HG03521 (cell line): ENCODE data around the gene GNAI1.

ENCODE experiments used
- ATAC-seq: cut with Tn5 transposase; IDR thresholded peaks from one replicate; pipeline ENCODE4 v1.9.1; 2021; ENCODE audit warnings: mild to moderate bottlenecking, moderate library complexity; ENCODE audit not compliant: unreplicated experiment

The GNAI1 gene

GRCh38 chr7:80244206-80244916 lies 109.7 kb downstream of the GNAI1 start:
- no peak for ATAC-seq

DNA sequence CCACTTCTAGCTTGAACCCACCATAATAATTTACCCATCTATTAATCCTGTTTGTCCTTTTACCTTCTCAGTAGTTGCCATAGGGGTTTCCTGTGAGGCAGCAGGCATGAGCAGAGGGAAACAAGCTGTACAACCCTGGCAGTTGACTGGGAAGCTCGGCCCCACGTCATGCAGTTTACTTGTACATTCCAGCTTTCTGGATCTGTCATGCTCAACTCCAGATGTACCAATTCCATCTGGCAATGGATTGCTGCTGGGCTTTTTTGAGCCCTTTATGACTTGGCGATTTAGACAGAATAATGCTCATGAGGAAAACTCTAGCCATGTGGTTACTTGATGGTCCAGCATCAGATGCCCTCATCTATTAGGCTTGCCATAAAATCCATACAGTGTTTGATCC lies 112.5 kb downstream of the GNAI1 start:
- ATAC-seq, result no peak

- no peak for ATAC-seq
These were observed 113.3 kb downstream of the GNAI1 start for GRCh38 chr7:80247891-80248290.

- ATAC-seq, result no peak
These were observed 114.6 kb downstream of the GNAI1 start for GRCh38 chr7:80249184-80249583.

DNA sequence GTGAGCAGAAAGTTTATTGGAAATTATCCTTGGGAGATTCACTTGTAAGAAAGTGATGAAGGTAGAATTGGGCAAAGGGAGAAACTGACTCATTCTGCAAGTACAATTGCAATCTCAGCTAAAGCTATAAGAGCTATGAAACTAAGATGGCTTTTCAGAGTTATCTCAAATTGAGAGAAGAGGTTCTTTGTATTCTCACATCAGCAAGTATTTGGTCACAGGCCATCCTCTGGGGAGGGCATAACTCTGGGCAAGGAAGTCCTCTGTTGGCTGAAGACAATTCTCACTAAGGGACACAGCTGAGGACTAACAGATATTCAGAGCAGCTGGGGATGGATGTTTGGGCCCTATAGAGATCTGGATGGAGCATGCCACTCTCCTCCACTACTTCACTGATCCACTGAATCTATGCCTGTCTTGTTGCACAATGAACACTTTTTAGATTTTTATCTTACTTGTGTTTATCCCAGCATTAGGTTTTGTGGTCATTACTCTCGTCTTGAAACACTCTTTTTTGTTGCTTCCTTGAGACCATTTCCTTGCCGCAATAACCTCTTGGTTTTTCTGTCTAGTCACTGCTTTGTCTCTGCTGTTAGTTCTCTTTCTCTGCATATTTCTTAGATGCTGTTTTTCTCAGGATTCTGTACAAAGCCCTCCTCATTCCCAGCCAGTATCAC lies 115.1 kb downstream of the GNAI1 start:
- ATAC-seq, result no peak

GRCh38 chr7:80253237-80253636 lies 118.6 kb downstream of the GNAI1 start:
- no peak for ATAC-seq

GRCh38 chr7:80253653-80254052 lies 119.0 kb downstream of the GNAI1 start:
- ATAC-seq, result no peak

GRCh38 chr7:80255656-80256055 lies 121.0 kb downstream of the GNAI1 start:
- no peak for ATAC-seq

GRCh38 chr7:80257756-80258155 lies 123.1 kb downstream of the GNAI1 start:
- ATAC-seq, result no peak

DNA sequence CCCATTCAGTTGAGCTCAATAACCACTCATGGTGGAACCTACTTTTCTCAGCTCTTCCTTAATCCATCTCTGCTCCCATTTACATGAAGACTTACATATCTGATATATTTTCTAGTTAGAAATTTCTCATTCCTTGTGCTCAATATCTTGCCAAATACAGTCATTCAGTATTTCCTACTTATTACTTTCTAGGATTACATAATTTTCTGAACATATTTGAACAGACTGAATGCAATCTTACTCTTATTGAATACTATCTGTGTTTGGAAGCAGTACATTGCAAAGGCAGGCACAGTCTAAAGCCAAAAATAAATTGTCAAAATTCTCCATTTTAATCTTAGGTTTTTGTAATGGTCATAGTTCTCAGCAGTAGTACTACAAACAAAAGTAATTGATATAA lies 126.0 kb downstream of the GNAI1 start:
- ATAC-seq, result no peak

DNA sequence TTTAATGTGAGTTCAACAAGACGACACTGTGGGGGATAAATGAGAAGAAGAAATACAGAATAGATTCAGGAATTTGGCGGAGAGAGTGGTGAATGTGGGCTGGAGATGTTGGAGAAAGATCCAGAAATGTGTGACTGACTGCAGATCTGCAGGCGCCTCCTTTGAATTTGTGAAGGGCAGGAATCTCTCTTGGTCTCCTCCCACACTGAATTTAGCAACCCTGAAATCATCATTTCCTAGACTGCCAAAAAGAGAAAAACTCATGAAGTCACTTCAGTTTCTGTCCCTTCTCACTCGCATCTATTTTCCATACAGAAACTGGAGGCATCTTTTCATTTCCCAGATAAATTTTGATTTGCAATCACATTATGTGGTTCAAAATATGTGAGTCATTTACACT lies 128.7 kb downstream of the GNAI1 start:
- no peak for ATAC-seq

- ATAC-seq, result no peak
These were observed 129.2 kb downstream of the GNAI1 start for GRCh38 chr7:80263821-80264220.

GRCh38 chr7:80264769-80265495 lies 130.3 kb downstream of the GNAI1 start:
- ATAC-seq, result no peak

- no peak for ATAC-seq
These were observed 138.1 kb downstream of the GNAI1 start for GRCh38 chr7:80272560-80273239.

DNA sequence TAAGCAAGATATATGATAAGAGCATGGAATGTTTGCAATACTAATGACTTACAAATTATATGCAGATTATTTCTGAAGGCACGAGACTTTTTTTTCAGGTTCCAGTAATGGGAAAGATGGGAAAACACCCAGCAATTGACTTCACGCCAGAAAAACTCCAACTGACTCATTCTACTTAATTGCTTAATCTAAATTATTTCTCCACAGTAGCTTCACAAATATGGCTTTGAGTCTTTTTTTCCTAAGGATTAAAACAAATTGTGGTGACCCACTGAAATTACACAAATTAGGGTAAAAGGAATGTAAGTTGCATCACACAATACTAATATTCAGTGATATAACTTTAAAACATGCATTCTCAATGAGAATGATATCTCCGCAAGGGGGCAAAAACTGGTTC lies 138.7 kb downstream of the GNAI1 start:
- ATAC-seq, result no peak

DNA sequence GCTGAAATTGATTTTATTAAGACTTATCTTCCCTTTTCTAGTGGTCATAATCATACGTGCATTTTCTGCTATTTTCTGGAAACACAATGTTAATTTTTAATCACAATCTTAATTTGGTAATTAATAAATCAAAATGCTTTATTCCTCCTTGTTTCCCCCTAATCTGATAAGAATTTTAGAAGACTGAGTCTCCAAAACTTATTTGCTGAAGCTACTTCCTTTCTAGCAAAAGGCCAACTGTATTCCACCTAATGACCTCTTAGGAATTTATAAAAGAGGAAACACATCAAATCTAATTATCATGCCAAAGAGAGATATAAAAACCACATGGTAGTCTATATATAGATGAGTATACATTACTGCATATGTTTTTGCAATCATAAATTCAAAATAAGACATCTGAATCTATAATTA lies 140.6 kb downstream of the GNAI1 start:
- no peak for ATAC-seq
